ENCODE results near the gene UROC1. TPM values are rescaled to one million over a fixed set of nuclear protein-coding genes. Genes with fewer than 3 reads are reported as not detected.
"Not testable (repeated sequence)": the region's sequence is repeated elsewhere in the genome, so short reads cannot be mapped to it uniquely, and the experiment has no call there.

Gene UROC1
- total RNA-seq, 1 donor = not detected

DNA sequence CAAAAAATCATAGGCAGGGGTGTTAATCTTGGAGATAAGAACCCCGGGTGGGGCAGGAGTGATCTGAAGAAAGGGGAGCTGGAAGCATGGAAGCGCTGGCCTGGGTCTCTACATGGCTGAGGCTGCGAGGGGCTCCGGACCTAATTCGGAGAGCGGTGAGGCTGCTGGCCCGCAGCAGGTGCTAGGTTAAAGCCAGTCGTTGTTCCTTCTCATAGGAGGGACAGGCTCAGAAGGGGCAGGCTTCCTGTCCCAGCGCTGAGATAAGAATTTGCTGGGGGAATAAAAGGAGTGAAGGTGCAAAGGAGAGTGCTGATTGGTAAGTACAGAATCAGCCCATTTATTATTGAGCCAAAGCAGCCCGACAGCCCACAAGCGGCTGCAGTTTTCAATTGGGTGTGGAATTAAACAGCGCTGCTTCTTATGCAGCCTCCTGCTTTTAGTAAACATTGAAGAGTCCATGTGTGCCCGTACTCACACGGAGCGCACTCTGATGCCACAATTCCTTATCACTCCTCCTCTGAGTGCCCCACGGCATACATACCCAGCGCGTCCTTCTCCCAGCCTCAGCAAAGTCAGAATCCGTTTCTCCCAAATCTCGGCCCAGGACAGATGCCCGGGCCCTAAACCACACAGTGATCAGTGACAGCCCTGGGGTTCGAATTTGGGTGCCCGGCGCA lies 23.5 kb upstream of the UROC1 start:
- Histone ChIP-seq H3K4me3 (ENCODE audit: low read length) (no peak overlapping the region), H3K4me1 (ENCODE audit: insufficient read depth, low read length) (peaks cover 18% of the 10 kb centered on the region), H3K27me3 (ENCODE audit: insufficient read depth, low read length) (no peaks in the 10 kb centered on the region), H3K9me3 (ENCODE audit: low read depth, low read length) (no peaks in the 10 kb centered on the region)

DNA sequence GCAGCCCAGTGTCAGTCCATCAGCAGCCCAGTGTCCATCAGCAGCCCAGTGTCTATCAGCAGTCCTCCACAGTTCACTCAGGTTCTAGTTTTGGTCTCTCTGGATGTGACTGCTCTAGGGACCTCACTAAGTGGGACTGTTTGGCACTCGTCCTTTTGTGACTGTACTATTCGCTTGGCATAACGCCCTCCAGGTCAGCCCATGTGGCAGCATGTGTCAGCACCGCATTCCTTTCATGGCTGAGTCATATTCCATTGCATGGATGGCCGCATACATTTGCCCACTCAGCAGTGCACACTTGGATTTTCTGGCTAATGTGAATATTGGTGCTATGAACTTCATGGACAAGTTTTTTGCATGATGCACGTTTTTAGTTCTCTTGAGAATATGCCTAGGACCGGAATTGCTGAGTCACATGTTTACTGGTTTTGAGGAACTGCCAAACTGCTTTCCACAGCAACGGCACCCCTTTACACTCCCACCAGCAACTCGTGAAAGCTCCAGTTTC lies 22.8 kb upstream of the UROC1 start:
- Histone ChIP-seq H3K9me3 (ENCODE audit: low read depth, low read length) (no peaks in the 10 kb centered on the region), H3K27me3 (ENCODE audit: insufficient read depth, low read length) (no peaks in the 10 kb centered on the region), H3K4me3 (ENCODE audit: low read length) (no peak overlapping the region), H3K4me1 (ENCODE audit: insufficient read depth, low read length) (peaks cover 18% of the 10 kb centered on the region)

- Histone ChIP-seq H3K9me3 (ENCODE audit: low read depth, low read length) (no peaks in the 10 kb centered on the region), H3K27me3 (ENCODE audit: insufficient read depth, low read length) (no peaks in the 10 kb centered on the region), H3K4me1 (ENCODE audit: insufficient read depth, low read length) (peaks cover 18% of the 10 kb centered on the region), H3K4me3 (ENCODE audit: low read length) (no peak overlapping the region)
These were observed 22.1 kb upstream of the UROC1 start for GRCh38 chr3:126539558-126540250.

GRCh38 chr3:126538966-126539365 lies 21.4 kb upstream of the UROC1 start:
- no peaks in the 10 kb centered on the region for H3K27me3 ChIP-seq (ENCODE audit: insufficient read depth, low read length)
- no peak overlapping the region for H3K4me3 ChIP-seq (ENCODE audit: low read length)
- H3K4me1 ChIP-seq (ENCODE audit: insufficient read depth, low read length) = peaks cover 19% of the 10 kb centered on the region
- no peaks in the 10 kb centered on the region for H3K9me3 ChIP-seq (ENCODE audit: low read depth, low read length)

DNA sequence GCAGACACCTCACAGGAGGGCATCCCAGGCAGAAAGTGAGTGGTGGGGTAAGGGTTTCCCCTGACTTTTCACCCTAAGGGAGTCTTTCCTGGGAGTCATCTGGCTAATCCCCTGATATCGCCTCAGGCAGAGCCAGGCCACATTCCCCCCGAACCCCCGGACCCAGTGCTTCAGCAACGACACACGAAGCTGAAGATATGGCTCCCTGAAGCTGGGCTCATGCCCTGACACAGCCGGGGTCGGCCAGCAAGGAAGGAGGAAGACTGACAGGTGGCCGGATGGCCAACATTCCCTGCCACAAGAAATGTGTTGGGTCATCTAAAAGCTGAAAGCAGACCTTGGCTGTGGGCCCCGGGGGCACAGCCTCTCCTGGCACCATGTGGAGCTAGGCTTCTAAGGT lies 20.7 kb upstream of the UROC1 start:
- Histone ChIP-seq H3K9me3 (ENCODE audit: low read depth, low read length) (no peaks in the 10 kb centered on the region), H3K4me1 (ENCODE audit: insufficient read depth, low read length) (peaks cover 25% of the 10 kb centered on the region), H3K4me3 (ENCODE audit: low read length) (no peak overlapping the region), H3K27me3 (ENCODE audit: insufficient read depth, low read length) (no peaks in the 10 kb centered on the region)

DNA sequence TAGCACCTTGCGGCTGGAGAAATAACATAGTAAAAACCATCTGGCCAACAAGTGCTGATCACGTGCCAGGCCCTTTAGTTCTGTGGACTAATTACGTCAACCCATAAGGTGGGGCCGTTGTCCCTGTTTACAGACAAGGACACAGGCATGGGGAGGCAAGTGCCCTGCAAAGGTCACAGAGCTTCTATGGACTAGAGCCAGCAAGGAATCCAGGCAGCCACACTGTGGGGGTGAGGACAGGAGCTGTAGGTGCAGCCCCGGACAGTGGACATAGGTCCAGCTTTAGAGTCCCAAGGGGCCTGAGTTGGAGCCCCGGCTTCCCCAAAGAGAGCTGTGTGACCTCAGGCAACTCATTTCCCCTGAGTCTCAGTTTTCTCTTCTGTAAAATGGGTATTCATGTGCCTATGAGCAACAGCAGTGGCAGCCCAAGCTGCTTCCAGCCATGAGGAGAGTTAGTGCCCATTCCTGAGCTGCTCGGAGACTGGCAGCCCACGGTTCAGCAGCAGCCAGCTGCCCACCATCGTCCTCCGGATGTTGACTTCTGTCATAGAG lies 20.2 kb upstream of the UROC1 start:
- Histone ChIP-seq H3K9me3 (ENCODE audit: low read depth, low read length) (no peaks in the 10 kb centered on the region), H3K4me1 (ENCODE audit: insufficient read depth, low read length) (peaks cover 28% of the 10 kb centered on the region), H3K27me3 (ENCODE audit: insufficient read depth, low read length) (no peaks in the 10 kb centered on the region), H3K4me3 (ENCODE audit: low read length) (no peak overlapping the region)

- H3K4me1 ChIP-seq (ENCODE audit: insufficient read depth, low read length) = peaks cover 28% of the 10 kb centered on the region
- no peak overlapping the region for H3K4me3 ChIP-seq (ENCODE audit: low read length)
- no peaks in the 10 kb centered on the region for H3K9me3 ChIP-seq (ENCODE audit: low read depth, low read length)
- no peaks in the 10 kb centered on the region for H3K27me3 ChIP-seq (ENCODE audit: insufficient read depth, low read length)
These were observed 19.6 kb upstream of the UROC1 start for GRCh38 chr3:126537116-126537729.

DNA sequence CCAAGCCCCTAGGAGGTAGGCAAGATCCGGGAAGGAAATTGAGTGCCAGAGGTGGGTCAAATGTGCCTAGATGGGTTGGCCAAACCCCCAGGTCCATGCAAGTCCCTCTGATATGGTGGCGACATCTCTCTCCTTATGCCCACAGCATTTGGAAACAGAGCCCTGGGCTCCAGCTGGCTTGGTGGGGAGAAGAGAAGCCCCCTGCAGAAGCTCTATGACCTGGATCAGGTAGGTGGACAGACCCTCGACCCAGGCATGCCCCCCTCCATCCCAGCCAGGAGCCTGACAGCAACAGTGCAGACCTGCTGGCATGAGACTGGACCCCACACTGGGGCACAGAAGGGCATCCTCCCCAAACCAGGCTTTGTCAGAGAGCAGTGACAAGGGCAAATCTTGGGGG lies 18.6 kb upstream of the UROC1 start:
- H3K9me3 ChIP-seq (ENCODE audit: low read depth, low read length) = no peaks in the 10 kb centered on the region
- peaks cover 27% of the 10 kb centered on the region for H3K4me1 ChIP-seq (ENCODE audit: insufficient read depth, low read length)
- H3K4me3 ChIP-seq (ENCODE audit: low read length) = no peak overlapping the region
- H3K27me3 ChIP-seq (ENCODE audit: insufficient read depth, low read length) = no peaks in the 10 kb centered on the region

- no peaks in the 10 kb centered on the region for H3K27me3 ChIP-seq (ENCODE audit: insufficient read depth, low read length)
- peaks cover 27% of the 10 kb centered on the region for H3K4me1 ChIP-seq (ENCODE audit: insufficient read depth, low read length)
- H3K4me3 ChIP-seq (ENCODE audit: low read length) = no peak overlapping the region
- H3K9me3 ChIP-seq (ENCODE audit: low read depth, low read length) = no peaks in the 10 kb centered on the region
These were observed 18.1 kb upstream of the UROC1 start for GRCh38 chr3:126535636-126536035.

DNA sequence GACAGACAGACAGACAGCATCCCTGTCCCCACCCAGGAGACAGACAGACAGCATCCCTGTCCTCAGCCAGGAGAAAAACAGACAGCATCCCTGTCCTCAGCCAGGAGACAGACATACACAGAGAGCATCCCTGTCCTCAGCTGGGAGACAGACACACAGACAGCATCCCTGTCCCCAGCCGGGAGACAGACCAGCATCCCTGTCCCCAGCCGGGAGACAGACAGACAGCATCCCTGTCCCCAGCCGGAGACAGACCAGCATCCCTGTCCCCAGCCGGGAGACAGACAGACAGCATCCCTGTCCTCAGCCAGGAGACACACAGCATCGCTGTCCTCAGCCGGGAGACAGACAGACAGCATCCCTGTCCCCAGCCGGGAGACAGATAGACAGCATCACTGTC lies 17.1 kb upstream of the UROC1 start:
- H3K27me3 ChIP-seq (ENCODE audit: insufficient read depth, low read length); H3K9me3 ChIP-seq (ENCODE audit: low read depth, low read length); H3K4me3 ChIP-seq (ENCODE audit: low read length): not testable (repeated sequence)
- peaks cover 27% of the 10 kb centered on the region for H3K4me1 ChIP-seq (ENCODE audit: insufficient read depth, low read length)

GRCh38 chr3:126533506-126533905 lies 15.9 kb upstream of the UROC1 start:
- Histone ChIP-seq H3K9me3 (ENCODE audit: low read depth, low read length) (no peaks in the 10 kb centered on the region), H3K4me3 (ENCODE audit: low read length) (no peak overlapping the region), H3K4me1 (ENCODE audit: insufficient read depth, low read length) (peaks cover 38% of the 10 kb centered on the region), H3K27me3 (ENCODE audit: insufficient read depth, low read length) (no peaks in the 10 kb centered on the region)

DNA sequence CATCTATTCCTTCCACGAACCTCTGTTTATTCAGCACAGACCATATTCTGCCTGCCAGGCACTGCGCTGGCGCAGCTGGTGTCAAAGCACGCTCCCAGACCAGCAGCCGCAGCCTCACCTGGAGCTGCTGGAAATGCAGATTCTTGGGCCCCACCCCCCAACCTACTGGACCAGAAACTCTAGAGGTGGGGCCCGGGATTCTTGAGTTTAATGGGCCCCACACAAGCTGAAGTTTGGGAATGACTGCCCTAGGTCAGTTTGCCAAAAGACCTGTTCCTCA lies 13.4 kb upstream of the UROC1 start:
- no peak overlapping the region for H3K4me3 ChIP-seq (ENCODE audit: low read length)
- H3K9me3 ChIP-seq (ENCODE audit: low read depth, low read length) = no peaks in the 10 kb centered on the region
- H3K4me1 ChIP-seq (ENCODE audit: insufficient read depth, low read length) = peaks cover 58% of the 10 kb centered on the region
- no peaks in the 10 kb centered on the region for H3K27me3 ChIP-seq (ENCODE audit: insufficient read depth, low read length)

DNA sequence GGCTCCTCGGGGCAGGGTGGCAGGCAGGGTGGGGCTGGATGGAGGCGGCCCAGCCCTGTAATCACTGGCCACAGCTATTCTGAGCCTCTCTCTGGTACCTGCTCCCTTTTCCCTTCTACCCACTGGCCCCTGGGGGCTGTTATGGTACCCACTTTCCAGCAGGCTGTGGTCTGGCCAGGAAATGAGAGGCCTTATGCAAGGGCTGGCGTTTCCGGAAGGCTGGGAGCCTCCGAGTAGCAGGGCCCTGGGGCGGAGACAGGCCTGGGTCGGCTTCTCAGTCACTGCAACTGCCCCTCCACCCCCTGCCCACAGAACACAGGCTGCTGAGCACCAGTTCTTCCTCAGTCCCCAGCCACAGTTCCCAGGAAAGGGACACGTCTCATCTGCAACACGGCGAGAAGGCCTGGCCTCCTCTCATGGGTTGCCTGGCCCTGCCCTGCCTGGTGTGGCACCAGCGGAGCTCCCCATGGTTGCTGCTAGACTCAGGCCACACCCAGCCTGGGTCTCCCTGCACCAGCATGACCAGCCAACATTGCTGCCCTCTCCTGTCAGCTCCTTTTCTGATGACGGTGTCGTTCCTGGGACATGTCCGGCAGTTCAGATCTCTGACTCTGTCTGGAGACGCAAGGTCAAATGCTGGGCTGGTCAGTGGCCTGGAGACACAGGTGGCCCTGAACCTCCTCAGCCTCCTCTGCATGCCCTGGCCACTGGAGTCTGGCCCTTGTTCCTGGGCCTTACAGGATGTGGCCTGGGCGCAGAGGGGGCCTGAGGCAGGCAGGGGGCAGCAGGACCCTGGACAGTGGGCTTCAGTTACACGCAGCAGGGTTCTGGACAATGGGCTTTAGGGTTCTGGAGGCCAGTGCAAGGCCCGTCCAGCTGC lies 12.8 kb upstream of the UROC1 start:
- no peaks in the 10 kb centered on the region for H3K9me3 ChIP-seq (ENCODE audit: low read depth, low read length)
- no peak overlapping the region for H3K4me3 ChIP-seq (ENCODE audit: low read length)
- H3K27me3 ChIP-seq (ENCODE audit: insufficient read depth, low read length) = no peaks in the 10 kb centered on the region
- H3K4me1 ChIP-seq (ENCODE audit: insufficient read depth, low read length) = peaks cover 58% of the 10 kb centered on the region

DNA sequence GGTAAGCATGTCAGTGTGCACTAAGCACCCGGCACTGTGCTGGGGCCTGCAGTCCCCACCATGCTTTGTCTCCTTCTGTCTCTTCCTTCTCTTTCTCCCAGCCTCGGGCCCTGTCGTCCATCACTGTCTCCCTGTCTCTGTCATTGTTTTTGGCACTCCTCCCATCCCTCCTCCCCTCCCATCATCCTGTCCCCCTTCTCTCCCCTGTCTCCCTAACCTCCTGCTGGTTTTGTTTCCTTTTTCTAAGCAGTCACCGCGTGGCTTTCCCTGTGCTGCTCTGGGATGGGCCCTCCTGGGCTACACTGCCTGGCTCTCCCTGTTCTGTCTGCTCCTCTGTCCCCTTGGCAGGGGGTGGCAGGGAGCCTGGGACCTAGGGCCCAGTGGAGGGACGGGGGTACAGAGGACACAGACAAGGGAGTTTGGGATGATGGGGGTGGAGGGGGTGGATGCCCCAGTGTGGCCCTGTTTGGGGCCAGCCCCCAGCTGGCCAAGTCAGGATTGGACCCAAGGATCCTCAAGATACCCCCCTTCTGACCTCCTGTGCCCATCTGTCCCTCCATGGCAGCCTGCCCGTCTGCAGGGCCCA lies 12.1 kb upstream of the UROC1 start:
- H3K9me3 ChIP-seq (ENCODE audit: low read depth, low read length) = no peaks in the 10 kb centered on the region
- peaks cover 60% of the 10 kb centered on the region for H3K4me1 ChIP-seq (ENCODE audit: insufficient read depth, low read length)
- H3K4me3 ChIP-seq (ENCODE audit: low read length) = no peak overlapping the region
- H3K27me3 ChIP-seq (ENCODE audit: insufficient read depth, low read length) = no peaks in the 10 kb centered on the region
